Right lobe of liver (tissue), 4 donors: Measurements from ENCODE around the gene METTL16.

Source experiments
- CTCF ChIP-seq, 4 donors: fragments of 200-600 bp in 3 of 4; fragments of 450-650 bp in 1 of 4; IDR thresholded peaks; one replicate each; pipeline versions ENCODE4 v1.5.1 to v1.8.0; 2016 to 2022; ENCODE audit warnings: antibody characterized with exemption in 4 of 4, mild to moderate bottlenecking in 2 of 4
- POLR2A ChIP-seq: fragments of 450-650 bp; IDR thresholded peaks from one replicate; pipeline ENCODE4 v1.6.1; 2017; ENCODE audit warnings: antibody characterized with exemption, mild to moderate bottlenecking
- donor health status: DM: no; HTN: no; CAD: no.
- donor health status: DM: no; HTN: no; CAD: no.
- donor health status: DM: no; HTN: yes; CAD: no.

DNA sequence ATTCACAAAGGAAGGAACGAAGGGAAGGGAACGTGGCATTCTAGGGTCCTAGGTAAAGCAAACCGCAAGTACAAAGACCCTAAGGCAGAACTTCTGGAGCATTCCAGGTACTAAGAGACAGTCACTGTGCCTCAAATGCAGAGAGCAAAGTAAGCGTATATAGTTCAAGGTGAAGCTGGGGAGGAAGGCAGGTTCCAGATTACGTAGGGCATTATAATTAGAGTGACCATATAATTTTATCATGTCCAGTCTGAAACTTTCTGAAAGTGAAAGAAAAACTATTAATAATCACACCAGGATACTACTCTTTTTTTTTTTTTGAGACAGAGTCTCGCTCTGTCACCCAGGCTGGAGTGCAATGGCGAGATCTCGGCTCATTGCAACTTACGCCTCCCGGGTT lies 25.7 kb downstream of the METTL16 start:
- no peak for TF ChIP-seq CTCF (IDR thresholded peaks at IDR 0.05)
- TF ChIP-seq POLR2A: no peak
